Thoracic aorta endothelial cell (primary cell): ENCODE measurements around the gene ACSM6. TPM values are rescaled to one million over a fixed set of nuclear protein-coding genes. Genes with fewer than 3 reads are reported as not detected.

Experiments used
- small RNA-seq: library from RNA; depleted of rRNA; stranded (forward); fragments of <200 nt; gene quantifications from one replicate; pipeline ENCODE3, GENCODE V24; 2012
- total RNA-seq: library from RNA; depleted of rRNA; stranded (reverse); fragments of >200 nt; gene quantifications from 2 replicates; pipeline ENCODE4 v1.2.3, GENCODE V29; 2012

Gene ACSM6, protein sequence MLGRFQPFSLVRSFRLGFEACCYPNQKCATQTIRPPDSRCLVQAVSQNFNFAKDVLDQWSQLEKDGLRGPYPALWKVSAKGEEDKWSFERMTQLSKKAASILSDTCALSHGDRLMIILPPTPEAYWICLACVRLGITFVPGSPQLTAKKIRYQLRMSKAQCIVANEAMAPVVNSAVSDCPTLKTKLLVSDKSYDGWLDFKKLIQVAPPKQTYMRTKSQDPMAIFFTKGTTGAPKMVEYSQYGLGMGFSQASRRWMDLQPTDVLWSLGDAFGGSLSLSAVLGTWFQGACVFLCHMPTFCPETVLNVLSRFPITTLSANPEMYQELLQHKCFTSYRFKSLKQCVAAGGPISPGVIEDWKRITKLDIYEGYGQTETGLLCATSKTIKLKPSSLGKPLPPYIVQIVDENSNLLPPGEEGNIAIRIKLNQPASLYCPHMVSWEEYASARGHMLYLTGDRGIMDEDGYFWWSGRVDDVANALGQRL
- total RNA-seq = not detected in 2 replicates

DNA sequence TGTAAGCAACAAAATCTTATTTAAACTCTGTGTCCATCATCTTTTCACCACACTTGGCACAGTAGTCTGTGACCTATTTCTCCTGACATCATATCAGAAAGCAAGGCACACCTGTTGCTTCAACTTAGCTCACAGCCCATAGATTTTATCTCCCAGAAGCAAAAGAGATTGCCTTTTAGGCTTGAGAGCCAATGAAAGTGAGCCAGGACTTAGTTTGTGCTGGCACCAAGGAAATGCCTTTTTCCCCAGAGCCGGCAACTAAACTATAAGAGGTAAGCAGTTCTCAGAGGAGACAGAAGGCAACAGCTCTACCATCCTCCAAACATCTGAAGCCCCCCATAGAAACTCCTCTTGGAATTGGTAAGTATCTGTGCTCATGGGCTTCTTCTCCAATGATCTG lies at the start of gene ACSM6:
Gene ACSM6 (plus strand): TSS at position 295 of the 400 bp plus-strand sequence. CDS start 248 bp downstream, outside the sequence.

Small RNA genes lying within 50 kb of the gene (small RNA-seq; reads per million reads assigned to genes)
- not detected for gene AL157834.3

Other genes starting within 250 kb of the ACSM6 start
- 0.40 TPM in 1 of 2 replicates, not detected in the other for gene CYP2C8, start 124.7 kb upstream of the ACSM6 start, total RNA-seq
- 110 and 113 TPM in 2 replicates for gene PDLIM1, start 96.8 kb downstream of the ACSM6 start, total RNA-seq